ENCODE results near the gene LYPD6B. TPM values are rescaled to one million over a fixed set of nuclear protein-coding genes. Genes with fewer than 3 reads are reported as not detected.

Gene LYPD6B
- total RNA-seq, 2 experiments from 2014 or later, result not detected

DNA sequence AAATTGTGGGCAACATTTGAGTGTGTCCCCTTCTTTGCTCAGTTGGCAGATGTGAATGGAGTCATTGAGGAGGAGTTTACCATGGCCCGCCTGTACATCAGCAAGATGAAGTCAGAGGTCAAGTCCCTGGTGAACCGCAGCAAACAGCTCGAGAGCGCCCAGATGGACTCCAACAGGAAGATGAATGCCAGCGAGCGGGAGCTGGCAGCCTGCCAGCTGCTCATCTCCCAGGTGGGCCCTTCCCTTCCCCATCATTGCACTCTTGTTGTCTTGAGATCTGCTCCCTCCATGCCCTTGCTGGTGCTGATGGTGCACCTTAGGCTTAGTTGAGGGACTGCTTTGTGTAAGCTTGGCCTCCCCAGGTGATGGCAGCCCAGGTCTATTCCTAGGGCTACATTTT is 47.5 kb upstream of the LYPD6B start:
- Histone ChIP-seq H3K27ac (ENCODE audit: low read depth, low read length, poor library complexity, severe bottlenecking) (no peak overlapping the region), H4K20me1 (ENCODE audit: insufficient read depth, low read length) (no peaks in the 10 kb centered on the region), H3K4me3 (ENCODE audit: low read depth, low read length, poor library complexity, severe bottlenecking) (no peak overlapping the region), H3K79me2 (ENCODE audit: insufficient read depth, low read depth, low read length) (no peaks in the 10 kb centered on the region), H2AFZ (ENCODE audit: low read length) (no peak overlapping the region), H3K36me3 (ENCODE audit: insufficient read depth, low read length) (peaks cover 25% of the 10 kb centered on the region; the same call in 1 of the 2 replicates), H3K4me1 (ENCODE audit: insufficient read depth, low read length, poor library complexity, severe bottlenecking) (no peaks in the 10 kb centered on the region), H3K4me2 (ENCODE audit: low read length) (no peak overlapping the region), H3K9me3 (ENCODE audit: low read length) (no peaks in the 10 kb centered on the region), H3K9me2 (ENCODE audit: insufficient read depth, low read length) (no peaks in the 10 kb centered on the region)
- intact Hi-C loops (cut with micrococcal nuclease; ENCODE audit: unreplicated experiment), result loop anchor here (5.0 to 10.0 kb wide), 3 partner anchors 64 to 1054 kb away; no protein-coding TSS in a partner anchor
- no TSS peak for BruUV-seq (replicated peaks)
- ChIA-PET POLR2A (interaction anchor here (0.6 kb wide), 1 partner anchor 144 kb away, joined by 3 read pairs; no protein-coding TSS in a partner anchor), CTCF (ENCODE audit: unreplicated experiment) (no interaction called here)
- no peak for DNase-seq (ENCODE audit: low spot score)
- TF ChIP-seq, protein P1, sequence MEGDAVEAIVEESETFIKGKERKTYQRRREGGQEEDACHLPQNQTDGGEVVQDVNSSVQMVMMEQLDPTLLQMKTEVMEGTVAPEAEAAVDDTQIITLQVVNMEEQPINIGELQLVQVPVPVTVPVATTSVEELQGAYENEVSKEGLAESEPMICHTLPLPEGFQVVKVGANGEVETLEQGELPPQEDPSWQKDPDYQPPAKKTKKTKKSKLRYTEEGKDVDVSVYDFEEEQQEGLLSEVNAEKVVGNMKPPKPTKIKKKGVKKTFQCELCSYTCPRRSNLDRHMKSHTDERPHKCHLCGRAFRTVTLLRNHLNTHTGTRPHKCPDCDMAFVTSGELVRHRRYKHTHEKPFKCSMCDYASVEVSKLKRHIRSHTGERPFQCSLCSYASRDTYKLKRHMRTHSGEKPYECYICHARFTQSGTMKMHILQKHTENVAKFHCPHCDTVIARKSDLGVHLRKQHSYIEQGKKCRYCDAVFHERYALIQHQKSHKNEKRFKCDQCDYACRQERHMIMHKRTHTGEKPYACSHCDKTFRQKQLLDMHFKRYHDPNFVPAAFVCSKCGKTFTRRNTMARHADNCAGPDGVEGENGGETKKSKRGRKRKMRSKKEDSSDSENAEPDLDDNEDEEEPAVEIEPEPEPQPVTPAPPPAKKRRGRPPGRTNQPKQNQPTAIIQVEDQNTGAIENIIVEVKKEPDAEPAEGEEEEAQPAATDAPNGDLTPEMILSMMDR (conservative IDR thresholded peaks at IDR 0.05; ENCODE audit: low read length), result no peak
- no peak for TF ChIP-seq EZH2phosphoT487 (IDR thresholded peaks at IDR 0.05; ENCODE audit: borderline replicate concordance, low read depth, low read length)

DNA sequence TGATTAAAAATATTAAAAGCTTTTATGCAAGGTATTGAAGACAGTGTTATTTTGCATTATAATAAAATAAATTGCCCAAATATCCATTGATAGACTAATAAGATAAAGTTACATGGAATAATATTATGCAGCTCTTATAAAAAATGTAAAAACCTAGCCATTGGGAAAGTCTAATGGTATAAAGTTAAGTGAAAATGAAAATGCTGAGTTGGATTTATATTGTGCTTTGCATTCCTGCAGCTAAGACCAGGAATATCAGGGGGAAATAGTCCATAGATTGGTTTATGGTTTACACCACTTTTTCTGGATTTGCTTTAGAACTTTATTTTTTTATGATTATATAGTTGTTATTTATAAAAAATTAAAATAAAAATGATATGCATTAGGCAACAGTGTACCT is 46.1 kb upstream of the LYPD6B start:
- POLR2A ChIA-PET, result no interaction called here

DNA sequence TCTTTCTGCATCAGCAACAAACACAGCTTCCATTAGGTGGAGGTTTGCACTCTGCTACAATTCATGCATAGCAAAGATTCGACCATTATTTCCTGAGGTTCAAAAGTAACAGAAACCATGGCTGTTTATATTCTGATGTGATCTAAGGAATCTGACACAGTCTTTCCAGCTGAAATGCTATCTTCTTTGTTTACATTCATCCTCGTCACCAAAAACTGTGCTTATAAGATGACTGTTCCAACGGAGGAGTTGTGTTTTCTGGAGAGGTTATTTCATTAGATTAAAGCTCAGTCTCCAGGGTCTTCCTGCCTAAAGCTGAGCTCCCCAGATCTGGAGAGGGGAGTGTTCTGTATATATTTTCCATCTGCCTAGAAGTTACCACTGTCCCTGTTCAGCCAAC is 45.1 kb upstream of the LYPD6B start:
- ChIA-PET CTCF (ENCODE audit: unreplicated experiment) (interaction anchor here (0.6 kb wide), 1 partner anchor 96 kb away, joined by 4 read pairs; no protein-coding TSS in a partner anchor), POLR2A (interaction anchor here (1.7 kb wide), 1 partner anchor 9 kb away, joined by 8 read pairs; no protein-coding TSS in a partner anchor)
- no peak for DNase-seq (ENCODE audit: low spot score)
- Histone ChIP-seq H2AFZ (ENCODE audit: low read length) (no peak overlapping the region), H3K9me3 (ENCODE audit: low read length) (no peaks in the 10 kb centered on the region), H3K27ac (ENCODE audit: low read depth, low read length, poor library complexity, severe bottlenecking) (no peak overlapping the region), H3K36me3 (ENCODE audit: insufficient read depth, low read length) (peaks cover 25% of the 10 kb centered on the region; the same call in 1 of the 2 replicates), H3K9me2 (ENCODE audit: insufficient read depth, low read length) (no peaks in the 10 kb centered on the region), H3K4me1 (ENCODE audit: insufficient read depth, low read length, poor library complexity, severe bottlenecking) (no peaks in the 10 kb centered on the region), H3K4me2 (ENCODE audit: low read length) (no peak overlapping the region), H3K79me2 (ENCODE audit: insufficient read depth, low read depth, low read length) (no peaks in the 10 kb centered on the region), H4K20me1 (ENCODE audit: insufficient read depth, low read length) (no peaks in the 10 kb centered on the region), H3K4me3 (ENCODE audit: low read depth, low read length, poor library complexity, severe bottlenecking) (no peak overlapping the region)
- TF ChIP-seq, protein P1 (conservative IDR thresholded peaks at IDR 0.05; ENCODE audit: low read length), result no peak
- TF ChIP-seq EZH2phosphoT487 (IDR thresholded peaks at IDR 0.05; ENCODE audit: borderline replicate concordance, low read depth, low read length), result no peak
- no TSS peak for BruUV-seq (replicated peaks)
- intact Hi-C loops (cut with micrococcal nuclease; ENCODE audit: unreplicated experiment), result loop anchor here (5.0 to 10.0 kb wide), 3 partner anchors 66 to 1056 kb away; no protein-coding TSS in a partner anchor

More for the DNA sequence above, 46.1 kb upstream of the LYPD6B start:
- CTCF ChIA-PET (ENCODE audit: unreplicated experiment), result no interaction called here
- no TSS peak for BruUV-seq (replicated peaks)
- no peak for TF ChIP-seq EZH2phosphoT487 (IDR thresholded peaks at IDR 0.05; ENCODE audit: borderline replicate concordance, low read depth, low read length)
- TF ChIP-seq, protein P1 (conservative IDR thresholded peaks at IDR 0.05; ENCODE audit: low read length), result no peak
- H3K4me1 ChIP-seq (ENCODE audit: insufficient read depth, low read length, poor library complexity, severe bottlenecking), result no peaks in the 10 kb centered on the region
- H3K4me2 ChIP-seq (ENCODE audit: low read length), result no peak overlapping the region
- H3K9me2 ChIP-seq (ENCODE audit: insufficient read depth, low read length), result no peaks in the 10 kb centered on the region
- DNase-seq (ENCODE audit: low spot score), result no peak
- no peaks in the 10 kb centered on the region for H3K9me3 ChIP-seq (ENCODE audit: low read length)
- no peak overlapping the region for H3K27ac ChIP-seq (ENCODE audit: low read depth, low read length, poor library complexity, severe bottlenecking)
- no peaks in the 10 kb centered on the region for H4K20me1 ChIP-seq (ENCODE audit: insufficient read depth, low read length)
- H2AFZ ChIP-seq (ENCODE audit: low read length), result no peak overlapping the region
- no peaks in the 10 kb centered on the region for H3K79me2 ChIP-seq (ENCODE audit: insufficient read depth, low read depth, low read length)
- intact Hi-C loops (cut with micrococcal nuclease; ENCODE audit: unreplicated experiment), result loop anchor here (5.0 to 10.0 kb wide), 3 partner anchors 65 to 1055 kb away; no protein-coding TSS in a partner anchor
- no peak overlapping the region for H3K4me3 ChIP-seq (ENCODE audit: low read depth, low read length, poor library complexity, severe bottlenecking)
- peaks cover 25% of the 10 kb centered on the region; the same call in 1 of the 2 replicates for H3K36me3 ChIP-seq (ENCODE audit: insufficient read depth, low read length)
